Measurements from ENCODE around the gene ZNHIT2. TPM values are rescaled to one million over a fixed set of nuclear protein-coding genes. Genes with fewer than 3 reads are reported as not detected.

Gene ZNHIT2
- total and polyA plus RNA-seq, 2 of the 13 experiments (the other 11 are each of a cell fraction or from before 2014, with no cell fraction given), result 1.1 to 6.5 TPM

- TF ChIP-seq, protein P1, sequence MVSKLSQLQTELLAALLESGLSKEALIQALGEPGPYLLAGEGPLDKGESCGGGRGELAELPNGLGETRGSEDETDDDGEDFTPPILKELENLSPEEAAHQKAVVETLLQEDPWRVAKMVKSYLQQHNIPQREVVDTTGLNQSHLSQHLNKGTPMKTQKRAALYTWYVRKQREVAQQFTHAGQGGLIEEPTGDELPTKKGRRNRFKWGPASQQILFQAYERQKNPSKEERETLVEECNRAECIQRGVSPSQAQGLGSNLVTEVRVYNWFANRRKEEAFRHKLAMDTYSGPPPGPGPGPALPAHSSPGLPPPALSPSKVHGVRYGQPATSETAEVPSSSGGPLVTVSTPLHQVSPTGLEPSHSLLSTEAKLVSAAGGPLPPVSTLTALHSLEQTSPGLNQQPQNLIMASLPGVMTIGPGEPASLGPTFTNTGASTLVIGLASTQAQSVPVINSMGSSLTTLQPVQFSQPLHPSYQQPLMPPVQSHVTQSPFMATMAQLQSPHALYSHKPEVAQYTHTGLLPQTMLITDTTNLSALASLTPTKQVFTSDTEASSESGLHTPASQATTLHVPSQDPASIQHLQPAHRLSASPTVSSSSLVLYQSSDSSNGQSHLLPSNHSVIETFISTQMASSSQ (IDR thresholded peaks at IDR 0.05; ENCODE audit: low read depth), result no peak
- TF ChIP-seq, protein P1 (CRISPR knock-in tag; IDR thresholded peaks at IDR 0.05; ENCODE audit: borderline replicate concordance), result no peak
- no peak for TF ChIP-seq ZSCAN31 (CRISPR knock-in tag; IDR thresholded peaks at IDR 0.05; ENCODE audit: low read depth)
- TF ChIP-seq, protein P2, sequence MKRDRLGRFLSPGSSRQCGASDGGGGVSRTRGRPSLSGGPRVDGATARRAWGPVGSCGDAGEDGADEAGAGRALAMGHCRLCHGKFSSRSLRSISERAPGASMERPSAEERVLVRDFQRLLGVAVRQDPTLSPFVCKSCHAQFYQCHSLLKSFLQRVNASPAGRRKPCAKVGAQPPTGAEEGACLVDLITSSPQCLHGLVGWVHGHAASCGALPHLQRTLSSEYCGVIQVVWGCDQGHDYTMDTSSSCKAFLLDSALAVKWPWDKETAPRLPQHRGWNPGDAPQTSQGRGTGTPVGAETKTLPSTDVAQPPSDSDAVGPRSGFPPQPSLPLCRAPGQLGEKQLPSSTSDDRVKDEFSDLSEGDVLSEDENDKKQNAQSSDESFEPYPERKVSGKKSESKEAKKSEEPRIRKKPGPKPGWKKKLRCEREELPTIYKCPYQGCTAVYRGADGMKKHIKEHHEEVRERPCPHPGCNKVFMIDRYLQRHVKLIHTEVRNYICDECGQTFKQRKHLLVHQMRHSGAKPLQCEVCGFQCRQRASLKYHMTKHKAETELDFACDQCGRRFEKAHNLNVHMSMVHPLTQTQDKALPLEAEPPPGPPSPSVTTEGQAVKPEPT (CRISPR knock-in tag; IDR thresholded peaks at IDR 0.05; ENCODE audit: low read depth), result no peak
- no peak for TF ChIP-seq ZNF780A (CRISPR knock-in tag; IDR thresholded peaks at IDR 0.05)
- peak; percentile 82; the same call in 1 of the 2 replicates for TF ChIP-seq KDM2A (CRISPR knock-in tag; IDR thresholded peaks at IDR 0.05; ENCODE audit: borderline replicate concordance, low read depth)
- TF ChIP-seq NFYC (CRISPR knock-in tag; IDR thresholded peaks at IDR 0.05), result no peak
- TF ChIP-seq HOXA5 (CRISPR knock-in tag; IDR thresholded peaks at IDR 0.05), result peak; percentile 23; the same call in 1 of the 2 replicates
- no peak for TF ChIP-seq BATF2 (CRISPR knock-in tag; IDR thresholded peaks at IDR 0.05)
- TF ChIP-seq SIN3A (IDR thresholded peaks at IDR 0.05; ENCODE audit: borderline replicate concordance, low read depth, low read length), result peak; percentile 49; the same call in 1 of the 2 replicates
- TF ChIP-seq MXI1 (IDR thresholded peaks at IDR 0.05; ENCODE audit: borderline replicate concordance, low read depth, low read length), result peak; percentile 69; the same call in 1 of the 3 replicates
- no peak for TF ChIP-seq KLF12 (CRISPR knock-in tag; IDR thresholded peaks at IDR 0.05; ENCODE audit: borderline replicate concordance)
- TF ChIP-seq ZBTB8A (CRISPR knock-in tag; IDR thresholded peaks at IDR 0.05; ENCODE audit: borderline replicate concordance, low read depth), result no peak
- TF ChIP-seq PCBP2 (optimal IDR thresholded peaks at IDR 0.05; ENCODE audit: low read depth, low read length, poor library complexity, severe bottlenecking), result no peak
- TF ChIP-seq ZNF724P (CRISPR knock-in tag; IDR thresholded peaks at IDR 0.05; ENCODE audit: borderline replicate concordance), result no peak
- no peak for TF ChIP-seq ZNF557 (CRISPR knock-in tag; IDR thresholded peaks at IDR 0.05)
- TF ChIP-seq, protein P3, sequence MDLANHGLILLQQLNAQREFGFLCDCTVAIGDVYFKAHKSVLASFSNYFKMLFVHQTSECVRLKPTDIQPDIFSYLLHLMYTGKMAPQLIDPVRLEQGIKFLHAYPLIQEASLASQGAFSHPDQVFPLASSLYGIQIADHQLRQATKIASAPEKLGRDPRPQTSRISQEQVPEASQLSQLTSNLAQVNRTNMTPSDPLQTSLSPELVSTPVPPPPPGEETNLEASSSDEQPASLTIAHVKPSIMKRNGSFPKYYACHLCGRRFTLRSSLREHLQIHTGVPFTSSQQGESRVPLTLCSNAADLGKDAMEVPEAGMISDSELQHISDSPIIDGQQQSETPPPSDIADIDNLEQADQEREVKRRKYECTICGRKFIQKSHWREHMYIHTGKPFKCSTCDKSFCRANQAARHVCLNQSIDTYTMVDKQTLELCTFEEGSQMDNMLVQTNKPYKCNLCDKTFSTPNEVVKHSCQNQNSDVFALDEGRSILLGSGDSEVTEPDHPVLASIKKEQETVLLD (CRISPR knock-in tag; IDR thresholded peaks at IDR 0.05; ENCODE audit: low read depth), result no peak
- TF ChIP-seq POLR2A (IDR thresholded peaks at IDR 0.05; ENCODE audit: insufficient read depth in 1 of 2, low read depth in 2 of 2, low read length in 2 of 2), result no peak
- TF ChIP-seq, protein P4, sequence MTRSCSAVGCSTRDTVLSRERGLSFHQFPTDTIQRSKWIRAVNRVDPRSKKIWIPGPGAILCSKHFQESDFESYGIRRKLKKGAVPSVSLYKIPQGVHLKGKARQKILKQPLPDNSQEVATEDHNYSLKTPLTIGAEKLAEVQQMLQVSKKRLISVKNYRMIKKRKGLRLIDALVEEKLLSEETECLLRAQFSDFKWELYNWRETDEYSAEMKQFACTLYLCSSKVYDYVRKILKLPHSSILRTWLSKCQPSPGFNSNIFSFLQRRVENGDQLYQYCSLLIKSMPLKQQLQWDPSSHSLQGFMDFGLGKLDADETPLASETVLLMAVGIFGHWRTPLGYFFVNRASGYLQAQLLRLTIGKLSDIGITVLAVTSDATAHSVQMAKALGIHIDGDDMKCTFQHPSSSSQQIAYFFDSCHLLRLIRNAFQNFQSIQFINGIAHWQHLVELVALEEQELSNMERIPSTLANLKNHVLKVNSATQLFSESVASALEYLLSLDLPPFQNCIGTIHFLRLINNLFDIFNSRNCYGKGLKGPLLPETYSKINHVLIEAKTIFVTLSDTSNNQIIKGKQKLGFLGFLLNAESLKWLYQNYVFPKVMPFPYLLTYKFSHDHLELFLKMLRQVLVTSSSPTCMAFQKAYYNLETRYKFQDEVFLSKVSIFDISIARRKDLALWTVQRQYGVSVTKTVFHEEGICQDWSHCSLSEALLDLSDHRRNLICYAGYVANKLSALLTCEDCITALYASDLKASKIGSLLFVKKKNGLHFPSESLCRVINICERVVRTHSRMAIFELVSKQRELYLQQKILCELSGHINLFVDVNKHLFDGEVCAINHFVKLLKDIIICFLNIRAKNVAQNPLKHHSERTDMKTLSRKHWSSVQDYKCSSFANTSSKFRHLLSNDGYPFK (CRISPR knock-in tag; IDR thresholded peaks at IDR 0.05; ENCODE audit: borderline replicate concordance), result 0 out of 2 replicates have a peak, but pooled peaks have one; percentile 48
These were observed 7.1 kb downstream of the ZNHIT2 start (continued) for GRCh38 chr11:65110354-65110861.
